K562 (cell line): ENCODE results near the gene LRP4. TPM values are rescaled to one million over a fixed set of nuclear protein-coding genes. Genes with fewer than 3 reads are reported as not detected.

Experiments
- BRD9 ChIP-seq: fragments of 450-650 bp; IDR thresholded peaks from 2 replicates; pipeline ENCODE4 v1.6.1; 2018; ENCODE audit warnings: low read depth; ENCODE audit not compliant: partially characterized antibody
- BRF2 ChIP-seq: IDR thresholded peaks from 3 replicates; pipeline ENCODE4 v1.6.1; 2011; ENCODE audit warnings: borderline replicate concordance, mild to moderate bottlenecking; ENCODE audit not compliant: insufficient read length, insufficient read depth
- CCAR2 ChIP-seq: fragments of 200-400 bp; formaldehyde crosslinking; IDR thresholded peaks from 2 replicates; pipeline ENCODE4 v1.6.1; 2017; ENCODE audit warnings: mild to moderate bottlenecking, low read depth, low read length
- DMBX1 ChIP-seq: fragments of 250-450 bp; sonication (Bioruptor Pico); IDR thresholded peaks from 2 replicates; pipeline ENCODE4 v1.8.0; 2022; ENCODE audit warnings: inconsistent platforms, mild to moderate bottlenecking, moderate library complexity, borderline replicate concordance
- ELF2 ChIP-seq: fragments of 250-450 bp; sonication (Bioruptor Pico); IDR thresholded peaks from 2 replicates; pipeline ENCODE4 v1.5.0; 2021; ENCODE audit warnings: mild to moderate bottlenecking
- EP300 ChIP-seq: IDR thresholded peaks from 2 replicates; pipeline ENCODE4 v1.6.1; 2012; ENCODE audit warnings: low read length, improper control_type of control experiment
- ETV5 ChIP-seq: sonication (generic); formaldehyde crosslinking; IDR thresholded peaks from 2 replicates; pipeline ENCODE4 v1.4.0; 2020; ENCODE audit warnings: low read depth, mild to moderate bottlenecking, missing genetic modification reagents
- GTF2A2 ChIP-seq: IDR thresholded peaks from 2 replicates; pipeline ENCODE4 v1.6.1; 2016; ENCODE audit warnings: mild to moderate bottlenecking, missing genetic modification characterization, missing compliant biosample characterization
- L3MBTL2 ChIP-seq: fragments of 450-650 bp; IDR thresholded peaks from 2 replicates; pipeline ENCODE4 v1.6.1; 2016; ENCODE audit warnings: mild to moderate bottlenecking, moderate library complexity
- NCOA4 ChIP-seq: fragments of 450-650 bp; IDR thresholded peaks from 2 replicates; pipeline ENCODE4 v1.6.1; 2018; ENCODE audit warnings: mild to moderate bottlenecking; ENCODE audit not compliant: partially characterized antibody
- NKRF ChIP-seq: fragments of 450-650 bp; IDR thresholded peaks from 2 replicates; pipeline ENCODE4 v1.6.1; 2016; ENCODE audit warnings: borderline replicate concordance
- POU5F1 ChIP-seq: fragments of 150-350 bp; IDR thresholded peaks from 2 replicates; pipeline ENCODE4 v1.6.1; 2014; ENCODE audit warnings: borderline replicate concordance, low read length, low read depth, mild to moderate bottlenecking; ENCODE audit not compliant: partially characterized antibody
- STAG1 ChIP-seq: sonication (generic); formaldehyde crosslinking; IDR thresholded peaks from 2 replicates; pipeline ENCODE4 v1.5.0; 2020; ENCODE audit warnings: missing genetic modification reagents, borderline replicate concordance
- THRAP3 ChIP-seq: fragments of 450-650 bp; IDR thresholded peaks from 2 replicates; pipeline ENCODE4 v1.6.1; 2016; ENCODE audit warnings: mild to moderate bottlenecking, inconsistent platforms, borderline replicate concordance
- ZNF212 ChIP-seq: fragments of 450-650 bp; formaldehyde crosslinking; IDR thresholded peaks from 2 replicates; pipeline ENCODE4 v1.4.0; 2020; ENCODE audit warnings: mild to moderate bottlenecking
- ZNF311 ChIP-seq: fragments of 250-450 bp; sonication (Bioruptor Pico); IDR thresholded peaks from 2 replicates; pipeline ENCODE4 v1.4.0; 2020; ENCODE audit warnings: mild to moderate bottlenecking, moderate library complexity
- ZNF41 ChIP-seq: fragments of 250-450 bp; sonication (Bioruptor Pico); conservative IDR thresholded peaks from 2 replicates; pipeline ENCODE4 v1.4.0; 2020; ENCODE audit warnings: mild to moderate bottlenecking
- ZNF436 ChIP-seq: fragments of 250-450, 450-650 bp; sonication (Bioruptor Pico); formaldehyde crosslinking; IDR thresholded peaks from 2 replicates; pipeline ENCODE4 v1.7.0; 2020; ENCODE audit warnings: mild to moderate bottlenecking
- ZNF764 ChIP-seq: fragments of 250-450 bp; sonication (Bioruptor Pico); IDR thresholded peaks from 2 replicates; pipeline ENCODE4 v1.4.0; 2020; ENCODE audit warnings: low read depth, mild to moderate bottlenecking, moderate library complexity
- ZNF77 ChIP-seq: fragments of 250-450 bp; sonication (Bioruptor Pico); IDR thresholded peaks from 2 replicates; pipeline ENCODE4 v1.5.0; 2020
- ZSCAN29 ChIP-seq: fragments of 450-650 bp; IDR thresholded peaks from 2 replicates; pipeline ENCODE4 v1.6.1; 2017
- ZZZ3 ChIP-seq: fragments of 450-650 bp; IDR thresholded peaks from 2 replicates; pipeline ENCODE4 v1.6.1; 2016; ENCODE audit warnings: antibody characterized with exemption, mild to moderate bottlenecking, moderate library complexity
- polyA plus RNA-seq, 8 experiments: library from polyadenylated mRNA; depleted of rRNA in 4 of 8; stranded (reverse) in 5 of 8; unstranded in 3 of 8; fragments of >200 nt; fragmentation: Nextera tagmentation in 2 of 8; fragmentation: Illumina TruSeq in 1 of 8; extraction: Ambion mirVana in 2 of 8; extraction: Trizol in 1 of 8; gene quantifications; 2 replicates each; pipeline versions ENCODE4 v1.2.1 to v1.2.3, GENCODE V29; 2011 to 2014; ENCODE audit warnings: inconsistent platforms in 1 of 8, missing spikeins in 1 of 8
- total RNA-seq, 7 experiments: library from RNA; depleted of rRNA in 6 of 7; stranded (reverse); fragments of >200 nt in 6 of 7; fragmentation: Illumina TruSeq in 2 of 7; extraction: Trizol in 2 of 7; gene quantifications; 2 replicates each; pipeline versions ENCODE4 v1.2.1 to v1.2.3, GENCODE V29; 2011 to 2021; ENCODE audit warnings: low replicate concordance in 1 of 7
- TF ChIP-seq, protein P1 (sequence below): sonication (generic); IDR thresholded peaks from 2 replicates; pipeline ENCODE4 v1.6.1; 2016
- TF ChIP-seq, protein P2 (sequence below): fragments of 450-650 bp; formaldehyde crosslinking; IDR thresholded peaks from 2 replicates; pipeline ENCODE4 v1.4.0; 2020; ENCODE audit warnings: mild to moderate bottlenecking, mixed read lengths

Gene LRP4
- total and polyA plus RNA-seq, 9 of the 15 experiments (the other 6 are each of a cell fraction or from before 2014, with no cell fraction given) = 0.04 to 0.54 (median 0.10) TPM

DNA sequence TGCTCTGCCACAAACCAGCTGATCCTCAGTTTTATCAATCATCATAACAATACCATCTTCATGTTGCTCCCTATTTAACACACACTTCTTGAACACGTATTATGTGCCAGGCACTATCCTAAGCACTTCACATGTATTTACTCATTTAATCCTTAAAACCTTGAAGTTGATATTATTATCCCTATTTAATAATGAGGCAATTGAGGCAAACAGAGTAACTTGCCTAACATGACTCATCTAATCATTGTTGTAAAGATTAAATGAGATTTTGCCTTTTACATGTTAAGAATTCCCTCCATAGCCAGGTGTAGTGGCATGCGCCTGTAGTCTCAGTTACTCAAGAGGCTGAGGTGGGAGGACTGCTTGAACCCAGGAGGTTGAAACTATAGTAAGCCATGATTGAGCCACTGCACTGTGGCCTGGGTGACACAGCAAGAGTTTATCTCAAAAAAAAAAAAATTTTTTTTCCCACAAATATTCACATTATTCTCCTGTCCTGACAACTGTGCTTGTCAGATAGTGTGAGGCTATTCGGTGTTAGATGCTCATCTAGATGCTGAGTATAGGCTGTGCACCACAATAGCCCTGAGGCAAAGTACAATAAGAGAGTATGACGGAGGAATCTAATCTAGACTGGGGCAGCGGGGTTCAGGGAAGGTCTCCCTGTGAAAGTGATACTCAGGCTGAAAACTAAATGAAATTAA lies 85.7 kb downstream of the LRP4 start (continued):
- TF ChIP-seq NKRF (no peak), ZSCAN29 (no peak), BRF2 (no peak), EP300 (peak; percentile 65), ETV5 (CRISPR knock-in tag) (no peak), ELF2 (CRISPR knock-in tag) (no peak), CCAR2 (no peak), ZZZ3 (no peak), DMBX1 (CRISPR knock-in tag) (no peak), THRAP3 (no peak), ZNF764 (no peak), ZNF311 (CRISPR knock-in tag) (no peak), ZNF436 (no peak), POU5F1 (no peak), ZNF212 (CRISPR knock-in tag) (no peak), L3MBTL2 (peak; percentile 25; the same call in 1 of the 2 replicates), BRD9 (no peak), ZNF41 (no peak), STAG1 (CRISPR knock-in tag) (no peak), NCOA4 (no peak), ZNF77 (CRISPR knock-in tag) (no peak), GTF2A2 (no peak)
- TF ChIP-seq, protein P1, sequence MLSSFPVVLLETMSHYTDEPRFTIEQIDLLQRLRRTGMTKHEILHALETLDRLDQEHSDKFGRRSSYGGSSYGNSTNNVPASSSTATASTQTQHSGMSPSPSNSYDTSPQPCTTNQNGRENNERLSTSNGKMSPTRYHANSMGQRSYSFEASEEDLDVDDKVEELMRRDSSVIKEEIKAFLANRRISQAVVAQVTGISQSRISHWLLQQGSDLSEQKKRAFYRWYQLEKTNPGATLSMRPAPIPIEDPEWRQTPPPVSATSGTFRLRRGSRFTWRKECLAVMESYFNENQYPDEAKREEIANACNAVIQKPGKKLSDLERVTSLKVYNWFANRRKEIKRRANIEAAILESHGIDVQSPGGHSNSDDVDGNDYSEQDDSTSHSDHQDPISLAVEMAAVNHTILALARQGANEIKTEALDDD = no peak
- TF ChIP-seq, protein P2, sequence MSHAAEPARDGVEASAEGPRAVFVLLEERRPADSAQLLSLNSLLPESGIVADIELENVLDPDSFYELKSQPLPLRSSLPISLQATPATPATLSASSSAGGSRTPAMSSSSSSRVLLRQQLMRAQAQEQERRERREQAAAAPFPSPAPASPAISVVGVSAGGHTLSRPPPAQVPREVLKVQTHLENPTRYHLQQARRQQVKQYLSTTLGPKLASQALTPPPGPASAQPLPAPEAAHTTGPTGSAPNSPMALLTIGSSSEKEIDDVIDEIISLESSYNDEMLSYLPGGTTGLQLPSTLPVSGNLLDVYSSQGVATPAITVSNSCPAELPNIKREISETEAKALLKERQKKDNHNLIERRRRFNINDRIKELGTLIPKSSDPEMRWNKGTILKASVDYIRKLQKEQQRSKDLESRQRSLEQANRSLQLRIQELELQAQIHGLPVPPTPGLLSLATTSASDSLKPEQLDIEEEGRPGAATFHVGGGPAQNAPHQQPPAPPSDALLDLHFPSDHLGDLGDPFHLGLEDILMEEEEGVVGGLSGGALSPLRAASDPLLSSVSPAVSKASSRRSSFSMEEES (CRISPR knock-in tag) = no peak
